Aorta (tissue), 5 donors: ENCODE results near the gene SETD4. TPM values are rescaled to one million over a fixed set of nuclear protein-coding genes. Genes with fewer than 3 reads are reported as not detected.

Experiments
- ATAC-seq: fragments of 200-7000 bp; cut with Tn5 transposase; one replicate; pipeline ENCODE4 v1.9.1; 2022; ENCODE audit warnings: moderate library complexity; ENCODE audit not compliant: low FRiP score
- DNase-seq, 2 donors: peaks; one replicate each; pipeline ENCODE4 v3.0.0-alpha.2; 2020
- H3K27ac ChIP-seq, 2 donors: one replicate each; pipeline ENCODE4 v1.5.1; 2013; ENCODE audit warnings: low read length in 2 of 2, mild to moderate bottlenecking in 2 of 2, moderate library complexity in 2 of 2, control low read depth in 1 of 2, inconsistent platforms in 1 of 2, low read depth in 1 of 2
- H3K27me3 ChIP-seq, 2 donors: one replicate each; pipeline ENCODE4 v1.6.1; 2013; ENCODE audit warnings: control low read depth in 1 of 2, low read length in 1 of 2, mild to moderate bottlenecking in 1 of 2, moderate library complexity in 1 of 2; ENCODE audit not compliant: insufficient read depth in 2 of 2, control insufficient read depth in 1 of 2
- H3K36me3 ChIP-seq, 2 donors: one replicate each; pipeline ENCODE4 v1.6.1; 2013; ENCODE audit warnings: control low read depth in 1 of 2, low read length in 1 of 2, mild to moderate bottlenecking in 1 of 2; ENCODE audit not compliant: insufficient read depth in 2 of 2, control insufficient read depth in 1 of 2
- H3K4me1 ChIP-seq, 2 donors: one replicate each; pipeline ENCODE4 v1.6.1; 2013; ENCODE audit warnings: low read length in 2 of 2, control low read depth in 1 of 2, mild to moderate bottlenecking in 1 of 2, moderate library complexity in 1 of 2; ENCODE audit not compliant: insufficient read depth in 2 of 2, control insufficient read depth in 1 of 2
- H3K4me3 ChIP-seq, 2 donors: one replicate each; pipeline ENCODE4 v1.5.1; 2013; ENCODE audit warnings: low read length in 2 of 2, control low read depth in 1 of 2, mild to moderate bottlenecking in 1 of 2
- H3K9me3 ChIP-seq: one replicate; pipeline ENCODE4 v1.6.1; 2013; ENCODE audit warnings: mild to moderate bottlenecking, low read length; ENCODE audit not compliant: control insufficient read depth
- WGBS, 2 donors: extraction: QIAGEN DNeasy Blood & Tissue Kit; methylation state at CpG; one replicate each; pipeline ENCODE4 v1.1.7; 2013; 5-methylcytosine and 5-hydroxymethylcytosine counted together
- intact Hi-C, 2 donors: fragments of 100-400 bp; cut with DNase I; formaldehyde crosslinking; loops; one replicate each; pipeline versions ENCODE4 v1.14.2 to v1.15.0; 2022
- polyA plus RNA-seq, 2 donors: library from polyadenylated mRNA; stranded (reverse); fragments of 200-250 nt; gene quantifications; one replicate each; pipeline ENCODE4 v1.2.3, GENCODE V29; 2013
- total RNA-seq, 2 donors: library from RNA; stranded (reverse); fragmentation: NEBNext Ultra II Directional; extraction: Animal tissue kit (Norgen Biotek cat#: 25700); gene quantifications; one replicate each; pipeline ENCODE4 v1.2.1, GENCODE V29; 2021
- donor health status: healthy with polysubstance abuse.
- donor health status: Bipolar disorder and iron deficiency.
- donor health status: DM: no; HTN: no; CAD: no.
- donor health status: DM: no; HTN: no; CAD: no.
- donor health status: DM: yes; HTN: yes; CAD: no.

The SETD4 gene
- total and polyA plus RNA-seq, 4 donors = 14.8 to 22.5 (median 18.5) TPM

- no peak for DNase-seq
- Histone ChIP-seq H3K27me3 (no peaks in the 10 kb centered on the region), H3K4me3 (no peak overlapping the region), H3K4me1 (no peaks in the 10 kb centered on the region), H3K27ac (no peak overlapping the region), H3K9me3 (no peaks in the 10 kb centered on the region), H3K36me3 (no peaks in the 10 kb centered on the region)
- intact Hi-C loops = no loop called here
- WGBS, 2 donors = 63 to 72% methylated on average over 3 of the region's 3 CpGs
- ATAC-seq = no peak
These were observed 66.3 kb downstream of the SETD4 start for GRCh38 chr21:35993875-35994490.

GRCh38 chr21:35991131-35991530 lies 69.2 kb downstream of the SETD4 start:
- no peak for ATAC-seq
- H3K4me1 ChIP-seq = no peaks in the 10 kb centered on the region
- intact Hi-C loops = no loop called here
- no peak overlapping the region for H3K4me3 ChIP-seq
- no peaks in the 10 kb centered on the region for H3K27me3 ChIP-seq
- H3K27ac ChIP-seq = no peak overlapping the region
- no peaks in the 10 kb centered on the region for H3K36me3 ChIP-seq
- WGBS, 2 donors = 91 to 93% methylated on average over 6 of the region's 6 CpGs
- no peaks in the 10 kb centered on the region for H3K9me3 ChIP-seq
- no peak for DNase-seq

GRCh38 chr21:35990609-35991008 lies 69.7 kb downstream of the SETD4 start:
- DNase-seq = no peak
- Histone ChIP-seq H3K4me3 (no peak overlapping the region), H3K9me3 (no peaks in the 10 kb centered on the region), H3K27me3 (no peaks in the 10 kb centered on the region), H3K27ac (no peak overlapping the region), H3K36me3 (no peaks in the 10 kb centered on the region), H3K4me1 (no peaks in the 10 kb centered on the region)
- WGBS, 2 donors = 92 to 93% methylated on average over 9 of the region's 9 CpGs
- no peak for ATAC-seq
- intact Hi-C loops = no loop called here

GRCh38 chr21:35989138-35989735 lies 71.1 kb downstream of the SETD4 start:
- intact Hi-C loops = no loop called here
- DNase-seq = peak; percentile 75 to 82
- WGBS, 2 donors = 63 to 64% methylated on average over 10 of the region's 10 CpGs

GRCh38 chr21:35988416-35989137 lies 71.7 kb downstream of the SETD4 start:
- Histone ChIP-seq H3K4me3 (no peak overlapping the region), H3K4me1 (no peaks in the 10 kb centered on the region), H3K36me3 (no peaks in the 10 kb centered on the region), H3K27ac (no peak overlapping the region), H3K27me3 (no peaks in the 10 kb centered on the region), H3K9me3 (peaks cover 2% of the 10 kb centered on the region)
- no peak for ATAC-seq
- 55 to 57% methylated on average over 6 of the region's 6 CpGs for WGBS, 2 donors
- no peak for DNase-seq
- intact Hi-C loops = no loop called here

More at GRCh38 chr21:35989138-35989735, 71.1 kb downstream of the SETD4 start:
- Histone ChIP-seq H3K4me1 (no peaks in the 10 kb centered on the region), H3K27ac (no peak overlapping the region), H3K4me3 (no peak overlapping the region), H3K36me3 (no peaks in the 10 kb centered on the region), H3K27me3 (no peaks in the 10 kb centered on the region), H3K9me3 (no peaks in the 10 kb centered on the region)
- peak; percentile 63 for ATAC-seq

- Histone ChIP-seq H3K4me3 (no peak overlapping the region), H3K36me3 (no peaks in the 10 kb centered on the region), H3K9me3 (peaks cover 2% of the 10 kb centered on the region), H3K4me1 (no peaks in the 10 kb centered on the region), H3K27me3 (no peaks in the 10 kb centered on the region), H3K27ac (no peak overlapping the region)
- WGBS, 2 donors = 61 to 64% methylated on average over 5 of the region's 5 CpGs
- DNase-seq (no peak), ATAC-seq (no peak)
- intact Hi-C loops = no loop called here
These were observed 72.9 kb downstream of the SETD4 start for GRCh38 chr21:35987475-35987874.

- WGBS, 2 donors = 79 to 84% methylated on average over 11 of the region's 11 CpGs
- intact Hi-C loops = no loop called here
- ATAC-seq (no peak), DNase-seq (no peak)
- Histone ChIP-seq H3K27me3 (no peaks in the 10 kb centered on the region), H3K36me3 (no peaks in the 10 kb centered on the region), H3K4me3 (no peak overlapping the region), H3K9me3 (peaks cover 2% of the 10 kb centered on the region), H3K4me1 (no peaks in the 10 kb centered on the region), H3K27ac (no peak overlapping the region)
These were observed 75.5 kb downstream of the SETD4 start for GRCh38 chr21:35984654-35985361.
